Stimulated activated memory B cell treated with anti-CD40 and anti-IgM and Interleukin-4, amounts not matched to agents 10 μg/mL and 1 μg/mL and 100 μg/mL, for 72 hours (primary cell): ENCODE data around the gene SLC38A1.
"Not testable (repeated sequence)": the region's sequence is repeated elsewhere in the genome, so short reads cannot be mapped to it uniquely, and the experiment has no call there.

ENCODE experiments used
- ATAC-seq: fragments of 150-1000 bp; cut with Tn5 transposase; 2 replicates; pipeline ENCODE4 v1.10.0; 2021
- H3K27ac Mint-ChIP-seq: one replicate; pipeline ENCODE4 v1.8.0; 2022; ENCODE audit warnings: mild to moderate bottlenecking, mixed read lengths
- H3K27me3 Mint-ChIP-seq: one replicate; pipeline ENCODE4 v1.8.0; 2022; ENCODE audit warnings: mixed read lengths
- H3K36me3 Mint-ChIP-seq: one replicate; pipeline ENCODE4 v1.8.0; 2022; ENCODE audit warnings: mixed read lengths
- H3K4me1 Mint-ChIP-seq: one replicate; pipeline ENCODE4 v1.8.0; 2022; ENCODE audit warnings: mixed read lengths
- H3K4me3 Mint-ChIP-seq: one replicate; pipeline ENCODE4 v1.8.0; 2022; ENCODE audit warnings: mild to moderate bottlenecking, moderate library complexity, mixed read lengths
- H3K9me3 Mint-ChIP-seq: one replicate; pipeline ENCODE4 v1.8.0; 2022; ENCODE audit warnings: mixed read lengths

SLC38A1 gene

GRCh38 chr12:46184798-46185595 lies 83.8 kb downstream of the SLC38A1 start:
- peak overlapping the region; percentile 75 for H3K27ac Mint-ChIP-seq
- no peak overlapping the region for H3K4me3 Mint-ChIP-seq
- no peak for ATAC-seq
- H3K9me3 Mint-ChIP-seq = no peaks in the 10 kb centered on the region
- peaks cover 60% of the 10 kb centered on the region for H3K36me3 Mint-ChIP-seq
- peaks cover 84% of the 10 kb centered on the region for H3K4me1 Mint-ChIP-seq
- H3K27me3 Mint-ChIP-seq = no peaks in the 10 kb centered on the region

- H3K4me1 Mint-ChIP-seq = peaks cover 79% of the 10 kb centered on the region
- H3K27me3 Mint-ChIP-seq = no peaks in the 10 kb centered on the region
- no peak overlapping the region for H3K27ac Mint-ChIP-seq
Measured at GRCh38 chr12:46183112-46183511, 85.7 kb downstream of the SLC38A1 start.

GRCh38 chr12:46181465-46181864 lies 87.4 kb downstream of the SLC38A1 start:
- Mint-ChIP-seq H3K36me3 (peaks cover 33% of the 10 kb centered on the region), H3K27me3 (no peaks in the 10 kb centered on the region), H3K4me3 (no peak overlapping the region), H3K9me3 (no peaks in the 10 kb centered on the region), H3K4me1 (peaks cover 79% of the 10 kb centered on the region), H3K27ac (peak overlapping the region; percentile 18)
- ATAC-seq = no peak

More at GRCh38 chr12:46183112-46183511, 85.7 kb downstream of the SLC38A1 start:
- Mint-ChIP-seq H3K36me3 (peaks cover 44% of the 10 kb centered on the region), H3K4me3 (no peak overlapping the region), H3K9me3 (no peaks in the 10 kb centered on the region)
- no peak for ATAC-seq

GRCh38 chr12:46179693-46180452 lies 89.0 kb downstream of the SLC38A1 start:
- Mint-ChIP-seq H3K4me3 (peak overlapping the region; percentile 52), H3K27ac (peak overlapping the region; percentile 17), H3K27me3 (no peaks in the 10 kb centered on the region), H3K36me3 (peaks cover 25% of the 10 kb centered on the region), H3K4me1 (peaks cover 81% of the 10 kb centered on the region), H3K9me3 (no peaks in the 10 kb centered on the region)
- peak; percentile 60 for ATAC-seq

GRCh38 chr12:46177837-46178608 lies 90.8 kb downstream of the SLC38A1 start:
- no peak for ATAC-seq
- H3K36me3 Mint-ChIP-seq = peaks cover 15% of the 10 kb centered on the region
- no peaks in the 10 kb centered on the region for H3K9me3 Mint-ChIP-seq
- H3K27ac Mint-ChIP-seq = peak overlapping the region; percentile 90
- H3K27me3 Mint-ChIP-seq = no peaks in the 10 kb centered on the region
- H3K4me3 Mint-ChIP-seq = peak overlapping the region; percentile 10
- H3K4me1 Mint-ChIP-seq = peaks cover 91% of the 10 kb centered on the region

- peak; percentile 57 for ATAC-seq
- Mint-ChIP-seq H3K36me3 (peaks cover 9% of the 10 kb centered on the region), H3K27ac (peak overlapping the region; percentile 90), H3K9me3 (no peaks in the 10 kb centered on the region), H3K27me3 (no peaks in the 10 kb centered on the region), H3K4me3 (no peak overlapping the region), H3K4me1 (peaks cover 93% of the 10 kb centered on the region)
Measured at GRCh38 chr12:46177025-46177424, 91.8 kb downstream of the SLC38A1 start.

GRCh38 chr12:46174919-46175318 lies 93.9 kb downstream of the SLC38A1 start:
- Mint-ChIP-seq H3K27me3 (no peaks in the 10 kb centered on the region), H3K27ac (peak overlapping the region; percentile 90), H3K4me3 (no peak overlapping the region)

GRCh38 chr12:46174061-46174662 lies 94.7 kb downstream of the SLC38A1 start:
- peak; percentile 88 for ATAC-seq
- H3K36me3 Mint-ChIP-seq = peaks cover 2% of the 10 kb centered on the region
- no peaks in the 10 kb centered on the region for H3K27me3 Mint-ChIP-seq
- peak overlapping the region; percentile 90 for H3K27ac Mint-ChIP-seq
- H3K4me3 Mint-ChIP-seq = peak overlapping the region; percentile 66
- H3K4me1 Mint-ChIP-seq = peaks cover 71% of the 10 kb centered on the region
- H3K9me3 Mint-ChIP-seq = peaks cover under 1% of the 10 kb centered on the region

More at GRCh38 chr12:46174919-46175318, 93.9 kb downstream of the SLC38A1 start:
- Mint-ChIP-seq H3K4me1 (peaks cover 75% of the 10 kb centered on the region), H3K9me3 (no peaks in the 10 kb centered on the region), H3K36me3 (no peaks in the 10 kb centered on the region)
- peak; percentile 52 for ATAC-seq

GRCh38 chr12:46168426-46168825 lies 100.4 kb downstream of the SLC38A1 start:
- Mint-ChIP-seq H3K36me3 (peaks cover 15% of the 10 kb centered on the region), H3K4me3 (no peak overlapping the region), H3K27ac (no peak overlapping the region), H3K9me3 (peaks cover 7% of the 10 kb centered on the region), H3K4me1 (peaks cover 20% of the 10 kb centered on the region), H3K27me3 (no peaks in the 10 kb centered on the region)
- ATAC-seq = no peak

- Mint-ChIP-seq H3K27ac (no peak overlapping the region), H3K9me3 (peaks cover 7% of the 10 kb centered on the region), H3K27me3 (no peaks in the 10 kb centered on the region), H3K36me3 (peaks cover 15% of the 10 kb centered on the region), H3K4me1 (peaks cover 10% of the 10 kb centered on the region), H3K4me3 (no peak overlapping the region)
- no peak for ATAC-seq
Measured at GRCh38 chr12:46167412-46167811, 101.4 kb downstream of the SLC38A1 start.

GRCh38 chr12:46165191-46165590 lies 103.7 kb downstream of the SLC38A1 start:
- H3K27ac Mint-ChIP-seq = no peak overlapping the region
- H3K9me3 Mint-ChIP-seq = peaks cover 7% of the 10 kb centered on the region
- H3K4me1 Mint-ChIP-seq = peaks cover 6% of the 10 kb centered on the region
- H3K36me3 Mint-ChIP-seq = peaks cover 15% of the 10 kb centered on the region
- no peak for ATAC-seq
- no peak overlapping the region for H3K4me3 Mint-ChIP-seq
- H3K27me3 Mint-ChIP-seq = no peaks in the 10 kb centered on the region

- no peak for ATAC-seq
- Mint-ChIP-seq H3K27me3 (no peaks in the 10 kb centered on the region), H3K4me3 (no peak overlapping the region), H3K4me1 (no peaks in the 10 kb centered on the region), H3K27ac (no peak overlapping the region), H3K36me3 (peaks cover 14% of the 10 kb centered on the region), H3K9me3 (peaks cover 7% of the 10 kb centered on the region)
Measured at GRCh38 chr12:46164186-46164761, 104.6 kb downstream of the SLC38A1 start.

GRCh38 chr12:46162549-46163076 lies 106.2 kb downstream of the SLC38A1 start:
- H3K27ac Mint-ChIP-seq, H3K4me1 Mint-ChIP-seq, H3K9me3 Mint-ChIP-seq, H3K4me3 Mint-ChIP-seq, H3K27me3 Mint-ChIP-seq, H3K36me3 Mint-ChIP-seq: not testable (repeated sequence)
- ATAC-seq = peak; percentile 63

- peaks cover 7% of the 10 kb centered on the region for H3K4me1 Mint-ChIP-seq
- peaks cover 5% of the 10 kb centered on the region for H3K9me3 Mint-ChIP-seq
- H3K4me3 Mint-ChIP-seq = no peak overlapping the region
- peaks cover 10% of the 10 kb centered on the region for H3K36me3 Mint-ChIP-seq
- no peak overlapping the region for H3K27ac Mint-ChIP-seq
- ATAC-seq = no peak
- no peaks in the 10 kb centered on the region for H3K27me3 Mint-ChIP-seq
Measured at GRCh38 chr12:46160981-46161690, 107.7 kb downstream of the SLC38A1 start.
